ENCODE data around the gene NELFE.

Gene NELFE

GRCh38 chr6:31971279-31971992 lies 12.7 kb upstream of the NELFE start:
- no peak for TF ChIP-seq CTCF (IDR thresholded peaks at IDR 0.05; ENCODE audit: control insufficient read depth, extremely low read depth, insufficient read depth)
- no peak for DNase-seq (ENCODE audit: low read depth)
- H3K4me3 ChIP-seq (ENCODE audit: low read depth, low read length), result peak overlapping the region; percentile 98

GRCh38 chr6:31970604-31971271 lies 12.0 kb upstream of the NELFE start:
- DNase-seq (ENCODE audit: low read depth), result no peak
- no peak for TF ChIP-seq CTCF (IDR thresholded peaks at IDR 0.05; ENCODE audit: control insufficient read depth, extremely low read depth, insufficient read depth)

GRCh38 chr6:31969712-31970603 lies 11.2 kb upstream of the NELFE start:
- peak overlapping the region; percentile 98 for H3K4me3 ChIP-seq (ENCODE audit: low read depth, low read length)
- TF ChIP-seq CTCF (IDR thresholded peaks at IDR 0.05; ENCODE audit: control insufficient read depth, extremely low read depth, insufficient read depth), result no peak
- DNase-seq (ENCODE audit: low read depth), result no peak

More at GRCh38 chr6:31970604-31971271, 12.0 kb upstream of the NELFE start:
- H3K4me3 ChIP-seq (ENCODE audit: low read depth, low read length), result peak overlapping the region; percentile 98

GRCh38 chr6:31968791-31969711 lies 10.3 kb upstream of the NELFE start:
- H3K4me3 ChIP-seq (ENCODE audit: low read depth, low read length), result no peak overlapping the region
- no peak for DNase-seq (ENCODE audit: low read depth)
- no peak for TF ChIP-seq CTCF (IDR thresholded peaks at IDR 0.05; ENCODE audit: control insufficient read depth, extremely low read depth, insufficient read depth)

DNA sequence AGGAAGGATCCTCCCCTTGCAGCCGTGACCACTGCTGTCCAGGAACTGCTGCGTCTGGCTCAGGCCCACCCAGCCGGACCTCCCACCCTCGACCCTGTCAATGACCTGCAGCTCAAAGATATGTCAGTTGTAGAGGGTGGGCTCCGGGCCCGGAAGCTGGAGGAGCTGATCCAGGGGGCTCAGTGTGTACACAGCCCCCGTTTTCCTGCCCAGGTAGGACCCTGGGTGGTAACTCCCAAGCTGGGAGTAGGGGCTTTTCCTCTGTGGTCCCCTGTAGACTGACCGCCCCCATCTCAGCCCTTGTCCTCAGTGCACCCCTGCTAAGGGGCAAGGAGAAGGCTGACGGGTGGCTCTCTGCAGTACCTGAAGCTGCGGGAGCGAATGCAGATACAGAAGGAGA lies 9.6 kb upstream of the NELFE start:
- no peak for TF ChIP-seq CTCF (IDR thresholded peaks at IDR 0.05; ENCODE audit: control insufficient read depth, extremely low read depth, insufficient read depth)
- DNase-seq (ENCODE audit: low read depth), result no peak

DNA sequence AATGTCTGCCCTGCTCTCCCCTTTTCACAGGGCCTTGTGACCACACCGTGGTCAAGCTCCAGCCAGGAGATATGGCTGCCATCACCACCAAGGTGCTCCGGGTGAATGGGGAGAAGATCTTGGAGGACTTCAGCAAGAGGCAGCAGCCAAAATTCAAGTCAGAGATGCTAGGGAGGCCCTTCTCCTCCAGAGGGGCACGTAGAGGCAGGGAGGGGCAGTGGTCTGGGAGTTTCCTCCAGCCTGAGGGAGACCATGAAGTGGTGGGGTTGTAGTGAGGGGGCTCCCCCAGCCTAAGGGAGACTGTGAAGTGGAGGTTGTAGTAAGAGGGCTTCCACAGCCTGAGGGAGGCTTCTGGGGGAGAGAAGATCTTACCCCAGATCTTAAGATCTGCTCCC lies 9.2 kb upstream of the NELFE start:
- H3K4me3 ChIP-seq (ENCODE audit: low read depth, low read length), result no peak overlapping the region
- TF ChIP-seq CTCF (IDR thresholded peaks at IDR 0.05; ENCODE audit: control insufficient read depth, extremely low read depth, insufficient read depth), result no peak
- DNase-seq (ENCODE audit: low read depth), result no peak

More for the DNA sequence above, 9.6 kb upstream of the NELFE start:
- no peak overlapping the region for H3K4me3 ChIP-seq (ENCODE audit: low read depth, low read length)

Data from LNCaP clone FGC (cell line).